ENCODE results near the gene SCAMP5.

Gene SCAMP5

GRCh38 chr15:75070674-75071073 lies 75.3 kb downstream of the SCAMP5 start:
- DNase-seq (ENCODE audit: low spot score) = no peak

Data from ecto neural progenitor cell (in vitro differentiated cells).